ENCODE measurements around the gene ROR1. TPM values are rescaled to one million over a fixed set of nuclear protein-coding genes. Genes with fewer than 3 reads are reported as not detected.

The ROR1 gene
- total and polyA plus RNA-seq, 9 donors: 3.0 to 26.1 (median 15.0) TPM

- TF ChIP-seq EP300 (IDR thresholded peaks at IDR 0.05) (no peak), POLR2A (IDR thresholded peaks at IDR 0.05) (no peak)
- TF ChIP-seq, protein P1, sequence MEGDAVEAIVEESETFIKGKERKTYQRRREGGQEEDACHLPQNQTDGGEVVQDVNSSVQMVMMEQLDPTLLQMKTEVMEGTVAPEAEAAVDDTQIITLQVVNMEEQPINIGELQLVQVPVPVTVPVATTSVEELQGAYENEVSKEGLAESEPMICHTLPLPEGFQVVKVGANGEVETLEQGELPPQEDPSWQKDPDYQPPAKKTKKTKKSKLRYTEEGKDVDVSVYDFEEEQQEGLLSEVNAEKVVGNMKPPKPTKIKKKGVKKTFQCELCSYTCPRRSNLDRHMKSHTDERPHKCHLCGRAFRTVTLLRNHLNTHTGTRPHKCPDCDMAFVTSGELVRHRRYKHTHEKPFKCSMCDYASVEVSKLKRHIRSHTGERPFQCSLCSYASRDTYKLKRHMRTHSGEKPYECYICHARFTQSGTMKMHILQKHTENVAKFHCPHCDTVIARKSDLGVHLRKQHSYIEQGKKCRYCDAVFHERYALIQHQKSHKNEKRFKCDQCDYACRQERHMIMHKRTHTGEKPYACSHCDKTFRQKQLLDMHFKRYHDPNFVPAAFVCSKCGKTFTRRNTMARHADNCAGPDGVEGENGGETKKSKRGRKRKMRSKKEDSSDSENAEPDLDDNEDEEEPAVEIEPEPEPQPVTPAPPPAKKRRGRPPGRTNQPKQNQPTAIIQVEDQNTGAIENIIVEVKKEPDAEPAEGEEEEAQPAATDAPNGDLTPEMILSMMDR (IDR thresholded peaks at IDR 0.05): no peak
- Histone ChIP-seq H3K27me3 (no peaks in the 10 kb centered on the region), H3K4me3 (no peak overlapping the region), H3K36me3 (no peaks in the 10 kb centered on the region), H3K4me1 (ENCODE audit: insufficient read depth) (no peaks in the 10 kb centered on the region), H3K27ac (no peak overlapping the region), H3K9me3 (no peaks in the 10 kb centered on the region)
- 96 to 97% (median 96%) methylated on average over 3 of the region's 3 CpGs for WGBS, 3 donors
- intact Hi-C loops (cut with DNase I): no loop called here
- DNase-seq: no peak
These were observed 120.2 kb downstream of the ROR1 start for GRCh38 chr1:63893976-63894375.

- intact Hi-C loops (cut with DNase I): no loop called here
- no peak overlapping the region for H3K27ac ChIP-seq
- no peaks in the 10 kb centered on the region for H3K4me1 ChIP-seq (ENCODE audit: insufficient read depth)
- TF ChIP-seq, protein P1 (IDR thresholded peaks at IDR 0.05): no peak
- TF ChIP-seq POLR2A (IDR thresholded peaks at IDR 0.05) (no peak), EP300 (IDR thresholded peaks at IDR 0.05) (no peak)
- H3K9me3 ChIP-seq: no peaks in the 10 kb centered on the region
- H3K36me3 ChIP-seq: no peaks in the 10 kb centered on the region
- no peak overlapping the region for H3K4me3 ChIP-seq
- DNase-seq: no peak
- 71 to 81% (median 78%) methylated on average over 3 of the region's 3 CpGs for WGBS, 3 donors
- no peaks in the 10 kb centered on the region for H3K27me3 ChIP-seq
These were observed 120.9 kb downstream of the ROR1 start for GRCh38 chr1:63894627-63895265.

DNA sequence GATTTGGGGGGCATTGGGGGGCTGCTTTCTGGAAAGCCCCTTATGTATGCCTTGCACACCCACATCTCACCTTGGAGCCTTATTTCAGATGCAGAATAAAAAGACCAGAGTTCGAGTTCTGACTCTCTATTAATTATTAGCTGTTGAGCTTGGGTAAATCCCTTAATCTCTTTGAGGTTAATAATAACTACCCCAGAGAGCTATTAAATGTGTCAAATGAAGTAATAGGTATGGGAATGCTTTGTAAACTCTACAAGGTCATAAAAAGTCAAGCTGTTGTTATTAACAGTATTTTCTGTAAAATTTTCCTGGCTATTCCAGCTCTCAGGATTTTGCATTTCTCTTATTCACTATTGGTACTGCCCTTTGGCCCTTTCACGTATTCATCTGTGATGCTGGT, 122.9 kb downstream of the ROR1 start:
- intact Hi-C loops (cut with DNase I): no loop called here
- H3K9me3 ChIP-seq: no peaks in the 10 kb centered on the region

GRCh38 chr1:63898428-63899196, 124.8 kb downstream of the ROR1 start:
- Histone ChIP-seq H3K9me3 (no peaks in the 10 kb centered on the region), H3K36me3 (no peaks in the 10 kb centered on the region), H3K27ac (no peak overlapping the region), H3K27me3 (no peaks in the 10 kb centered on the region), H3K4me3 (no peak overlapping the region), H3K4me1 (ENCODE audit: insufficient read depth) (no peaks in the 10 kb centered on the region)
- TF ChIP-seq, protein P1 (IDR thresholded peaks at IDR 0.05): no peak
- TF ChIP-seq EP300 (IDR thresholded peaks at IDR 0.05) (no peak), POLR2A (IDR thresholded peaks at IDR 0.05) (no peak)
- no peak for DNase-seq
- 65 to 77% (median 74%) methylated on average over 6 of the region's 6 CpGs for WGBS, 3 donors
- intact Hi-C loops (cut with DNase I): no loop called here

More for the DNA sequence above, 122.9 kb downstream of the ROR1 start:
- WGBS, 3 donors: 88 to 95% (median 94%) methylated on average over 2 of the region's 2 CpGs
- Histone ChIP-seq H3K27me3 (no peaks in the 10 kb centered on the region), H3K4me3 (no peak overlapping the region), H3K4me1 (ENCODE audit: insufficient read depth) (no peaks in the 10 kb centered on the region), H3K36me3 (no peaks in the 10 kb centered on the region), H3K27ac (no peak overlapping the region)
- no peak for DNase-seq
- TF ChIP-seq, protein P1 (IDR thresholded peaks at IDR 0.05): no peak
- TF ChIP-seq EP300 (IDR thresholded peaks at IDR 0.05) (no peak), POLR2A (IDR thresholded peaks at IDR 0.05) (no peak)
